KOPT-K1 (cell line): Measurements from ENCODE around the gene BNIP3.
A peak's percentile ranks its signal among the peaks of the same experiment; 100 is the strongest.

Source experiments
- H3K27ac ChIP-seq: fragments of 200-600 bp; sonication (generic); 2 replicates; pipeline ENCODE4 v1.5.1; 2016; ENCODE audit warnings: antibody characterized with exemption, mild to moderate bottlenecking, low read depth, low read length; ENCODE audit not compliant: poor library complexity, severe bottlenecking
- H3K36me3 ChIP-seq: fragments of 200-600 bp; sonication (generic); 2 replicates; pipeline ENCODE4 v1.5.1; 2017; ENCODE audit warnings: antibody characterized with exemption, mild to moderate bottlenecking, low read length, moderate library complexity; ENCODE audit not compliant: insufficient read depth
- H3K9me3 ChIP-seq: fragments of 200-600 bp; sonication (generic); 2 replicates; pipeline ENCODE4 v1.5.1; 2017; ENCODE audit warnings: antibody characterized with exemption, low read length, mild to moderate bottlenecking; ENCODE audit not compliant: insufficient read depth, poor library complexity, severe bottlenecking

BNIP3 gene

GRCh38 chr10:131936736-131937135, 45.0 kb downstream of the BNIP3 start:
- H3K36me3 ChIP-seq: peaks cover 68% of the 10 kb centered on the region
- no peak overlapping the region for H3K27ac ChIP-seq
- no peaks in the 10 kb centered on the region for H3K9me3 ChIP-seq

GRCh38 chr10:131936294-131936693, 45.4 kb downstream of the BNIP3 start:
- no peaks in the 10 kb centered on the region for H3K9me3 ChIP-seq
- peaks cover 64% of the 10 kb centered on the region for H3K36me3 ChIP-seq
- no peak overlapping the region for H3K27ac ChIP-seq

- peaks cover 55% of the 10 kb centered on the region for H3K36me3 ChIP-seq
Observed at GRCh38 chr10:131935260-131935659, 46.5 kb downstream of the BNIP3 start.

GRCh38 chr10:131934769-131935168, 47.0 kb downstream of the BNIP3 start:
- peaks cover 56% of the 10 kb centered on the region for H3K36me3 ChIP-seq
- no peaks in the 10 kb centered on the region for H3K9me3 ChIP-seq
- H3K27ac ChIP-seq: peak overlapping the region; percentile 31

More at GRCh38 chr10:131935260-131935659, 46.5 kb downstream of the BNIP3 start:
- Histone ChIP-seq H3K9me3 (no peaks in the 10 kb centered on the region), H3K27ac (peak overlapping the region; percentile 31)

GRCh38 chr10:131933696-131934086, 48.0 kb downstream of the BNIP3 start:
- Histone ChIP-seq H3K36me3 (peaks cover 53% of the 10 kb centered on the region), H3K27ac (no peak overlapping the region), H3K9me3 (no peaks in the 10 kb centered on the region)

GRCh38 chr10:131933016-131933695, 48.6 kb downstream of the BNIP3 start:
- H3K27ac ChIP-seq: no peak overlapping the region
- no peaks in the 10 kb centered on the region for H3K9me3 ChIP-seq
- H3K36me3 ChIP-seq: peaks cover 48% of the 10 kb centered on the region

- H3K36me3 ChIP-seq: peaks cover 36% of the 10 kb centered on the region
- no peak overlapping the region for H3K27ac ChIP-seq
- H3K9me3 ChIP-seq: no peaks in the 10 kb centered on the region
Observed at GRCh38 chr10:131931981-131932380, 49.7 kb downstream of the BNIP3 start.

- Histone ChIP-seq H3K9me3 (peaks cover 2% of the 10 kb centered on the region), H3K27ac (no peak overlapping the region), H3K36me3 (peaks cover 24% of the 10 kb centered on the region)
Observed at GRCh38 chr10:131930586-131931330, 51.0 kb downstream of the BNIP3 start.

- Histone ChIP-seq H3K36me3 (peaks cover 18% of the 10 kb centered on the region), H3K9me3 (peaks cover 8% of the 10 kb centered on the region), H3K27ac (no peak overlapping the region)
Observed at GRCh38 chr10:131930150-131930549, 51.6 kb downstream of the BNIP3 start.

GRCh38 chr10:131929122-131929845, 52.4 kb downstream of the BNIP3 start:
- Histone ChIP-seq H3K36me3 (peaks cover 10% of the 10 kb centered on the region), H3K27ac (no peak overlapping the region), H3K9me3 (peaks cover 12% of the 10 kb centered on the region)

- H3K27ac ChIP-seq: peak overlapping the region; percentile 21
- peaks cover 12% of the 10 kb centered on the region for H3K9me3 ChIP-seq
- 0 out of 2 replicates have a peak, but pooled peaks cover 7% of the 10 kb centered on the region for H3K36me3 ChIP-seq
Observed at GRCh38 chr10:131928248-131929095, 53.3 kb downstream of the BNIP3 start.

GRCh38 chr10:131926743-131927595, 54.8 kb downstream of the BNIP3 start:
- H3K36me3 ChIP-seq: 0 out of 2 replicates have a peak, but pooled peaks cover 7% of the 10 kb centered on the region
- H3K27ac ChIP-seq: no peak overlapping the region
- H3K9me3 ChIP-seq: peaks cover 18% of the 10 kb centered on the region

GRCh38 chr10:131926253-131926652, 55.5 kb downstream of the BNIP3 start:
- H3K27ac ChIP-seq: no peak overlapping the region
- H3K36me3 ChIP-seq: 0 out of 2 replicates have a peak, but pooled peaks cover 7% of the 10 kb centered on the region

GRCh38 chr10:131925716-131926115, 56.0 kb downstream of the BNIP3 start:
- H3K27ac ChIP-seq: no peak overlapping the region
- H3K36me3 ChIP-seq: 0 out of 2 replicates have a peak, but pooled peaks cover 7% of the 10 kb centered on the region
- peaks cover 18% of the 10 kb centered on the region for H3K9me3 ChIP-seq

More at GRCh38 chr10:131926253-131926652, 55.5 kb downstream of the BNIP3 start:
- H3K9me3 ChIP-seq: peaks cover 18% of the 10 kb centered on the region
